ENCODE results near the gene ZNF732.
"Not testable (repeated sequence)": the region's sequence is repeated elsewhere in the genome, so short reads cannot be mapped to it uniquely, and the experiment has no call there.

ZNF732 gene

GRCh38 chr4:314296-314903 is 9.1 kb upstream of the ZNF732 start:
- Histone ChIP-seq H3K4me3 (ENCODE audit: extremely low read depth, insufficient read depth, low read length, poor library complexity, severe bottlenecking) (no peak overlapping the region), H3K4me1 (ENCODE audit: control insufficient read depth, insufficient read depth, low read length, poor library complexity, severe bottlenecking) (no peaks in the 10 kb centered on the region), H3K36me3 (ENCODE audit: control insufficient read depth, insufficient read depth, low read length) (no peaks in the 10 kb centered on the region), H3K9me3 (ENCODE audit: control insufficient read depth, low read length) (peaks cover 44% of the 10 kb centered on the region), H3K27ac (ENCODE audit: low read depth, low read length, severe bottlenecking) (no peak overlapping the region)
- 60 to 86% methylated on average over 1 of the region's 1 CpG for WGBS, 2 experiments (ENCODE audit: insufficient coverage in 2 of 2)

- no peak overlapping the region for H3K4me3 ChIP-seq (ENCODE audit: extremely low read depth, insufficient read depth, low read length, poor library complexity, severe bottlenecking)
- no peak overlapping the region for H3K27ac ChIP-seq (ENCODE audit: low read depth, low read length, severe bottlenecking)
- H3K36me3 ChIP-seq (ENCODE audit: control insufficient read depth, insufficient read depth, low read length) = no peaks in the 10 kb centered on the region
- no peaks in the 10 kb centered on the region for H3K4me1 ChIP-seq (ENCODE audit: control insufficient read depth, insufficient read depth, low read length, poor library complexity, severe bottlenecking)
- H3K9me3 ChIP-seq (ENCODE audit: control insufficient read depth, low read length) = peaks cover 29% of the 10 kb centered on the region
- no CpG with 5 or more reads among the region's 1 CpG for WGBS, 2 experiments (ENCODE audit: insufficient coverage in 2 of 2)
These were observed 4.5 kb upstream of the ZNF732 start for GRCh38 chr4:309807-310206.

GRCh38 chr4:306551-306961 is 1.3 kb upstream of the ZNF732 start:
- WGBS, 2 experiments (ENCODE audit: insufficient coverage in 2 of 2) = 78 to 85% methylated on average over 2 of the region's 3 CpGs
- no peak overlapping the region for H3K27ac ChIP-seq (ENCODE audit: low read depth, low read length, severe bottlenecking)
- H3K4me1 ChIP-seq (ENCODE audit: control insufficient read depth, insufficient read depth, low read length, poor library complexity, severe bottlenecking) = no peaks in the 10 kb centered on the region
- H3K4me3 ChIP-seq (ENCODE audit: extremely low read depth, insufficient read depth, low read length, poor library complexity, severe bottlenecking) = no peak overlapping the region
- peaks cover 29% of the 10 kb centered on the region for H3K9me3 ChIP-seq (ENCODE audit: control insufficient read depth, low read length)
- H3K36me3 ChIP-seq (ENCODE audit: control insufficient read depth, insufficient read depth, low read length) = no peaks in the 10 kb centered on the region

- WGBS, 2 experiments (ENCODE audit: insufficient coverage in 2 of 2) = 55 to 58% methylated on average over 5 to 6 of the region's 20 CpGs
- H3K4me1 ChIP-seq (ENCODE audit: control insufficient read depth, insufficient read depth, low read length, poor library complexity, severe bottlenecking); H3K27ac ChIP-seq (ENCODE audit: low read depth, low read length, severe bottlenecking); H3K36me3 ChIP-seq (ENCODE audit: control insufficient read depth, insufficient read depth, low read length): not testable (repeated sequence)
- Histone ChIP-seq H3K9me3 (ENCODE audit: control insufficient read depth, low read length) (peaks cover 24% of the 10 kb centered on the region), H3K4me3 (ENCODE audit: extremely low read depth, insufficient read depth, low read length, poor library complexity, severe bottlenecking) (peak overlapping the region; percentile 48)
These were observed 758 bp downstream of the ZNF732 start for GRCh38 chr4:304516-304915.

DNA sequence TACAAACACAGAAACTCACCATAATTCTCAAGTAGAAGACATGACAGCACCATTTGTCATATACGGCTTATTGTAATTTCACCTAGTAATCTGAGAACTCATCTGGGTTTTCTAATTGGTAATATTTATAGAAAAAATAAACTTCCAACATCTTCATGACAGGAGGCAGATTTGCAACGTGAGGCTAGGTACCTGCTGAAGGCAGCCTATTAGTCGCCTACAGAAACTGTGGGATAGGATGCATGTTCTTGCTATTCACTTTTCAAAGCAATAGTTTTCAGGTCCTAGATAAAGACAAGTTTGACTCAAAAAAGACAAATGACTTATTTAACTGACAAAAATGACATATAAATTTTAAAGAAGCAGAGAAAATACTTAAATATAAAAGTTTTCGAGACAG is 2.9 kb downstream of the ZNF732 start:
- Histone ChIP-seq H3K9me3 (ENCODE audit: control insufficient read depth, low read length) (peaks cover 21% of the 10 kb centered on the region), H3K4me3 (ENCODE audit: extremely low read depth, insufficient read depth, low read length, poor library complexity, severe bottlenecking) (no peak overlapping the region), H3K4me1 (ENCODE audit: control insufficient read depth, insufficient read depth, low read length, poor library complexity, severe bottlenecking) (no peaks in the 10 kb centered on the region), H3K27ac (ENCODE audit: low read depth, low read length, severe bottlenecking) (no peak overlapping the region), H3K36me3 (ENCODE audit: control insufficient read depth, insufficient read depth, low read length) (no peaks in the 10 kb centered on the region)
- 78% methylated on average over 1 of the region's 4 CpGs; no CpG with 5 or more reads in 1 of the 2 experiments for WGBS, 2 experiments (ENCODE audit: insufficient coverage in 2 of 2)

DNA sequence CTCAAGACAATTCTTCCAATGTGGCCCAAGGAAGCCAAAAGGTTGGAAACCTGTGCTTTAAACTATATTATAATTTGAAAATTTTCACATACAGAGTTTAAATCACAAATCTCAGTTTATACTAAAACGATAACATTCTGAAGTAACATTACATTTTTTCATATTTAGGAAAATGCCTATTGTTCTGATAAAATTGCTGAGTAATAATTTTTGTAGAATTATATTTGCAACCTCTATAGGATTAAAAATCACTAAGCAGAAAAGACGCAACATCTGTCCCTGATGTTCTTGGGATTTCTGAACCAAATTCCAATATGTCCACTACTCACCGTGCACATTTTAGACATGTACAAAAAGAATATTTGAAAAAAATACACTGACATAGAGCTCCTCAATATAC is 10.5 kb downstream of the ZNF732 start:
- 80 to 100% methylated on average over 1 to 2 of the region's 3 CpGs for WGBS, 2 experiments (ENCODE audit: insufficient coverage in 2 of 2)

GRCh38 chr4:288891-289290 is 16.4 kb downstream of the ZNF732 start:
- H3K9me3 ChIP-seq (ENCODE audit: control insufficient read depth, low read length) = peaks cover 37% of the 10 kb centered on the region
- no peak overlapping the region for H3K27ac ChIP-seq (ENCODE audit: low read depth, low read length, severe bottlenecking)
- no peaks in the 10 kb centered on the region for H3K36me3 ChIP-seq (ENCODE audit: control insufficient read depth, insufficient read depth, low read length)
- no peak overlapping the region for H3K4me3 ChIP-seq (ENCODE audit: extremely low read depth, insufficient read depth, low read length, poor library complexity, severe bottlenecking)
- no CpG with 5 or more reads among the region's 2 CpGs for WGBS, 2 experiments (ENCODE audit: insufficient coverage in 2 of 2)
- H3K4me1 ChIP-seq (ENCODE audit: control insufficient read depth, insufficient read depth, low read length, poor library complexity, severe bottlenecking) = no peaks in the 10 kb centered on the region

More for the DNA sequence above, 10.5 kb downstream of the ZNF732 start:
- H3K4me1 ChIP-seq (ENCODE audit: control insufficient read depth, insufficient read depth, low read length, poor library complexity, severe bottlenecking) = no peaks in the 10 kb centered on the region
- H3K4me3 ChIP-seq (ENCODE audit: extremely low read depth, insufficient read depth, low read length, poor library complexity, severe bottlenecking) = no peak overlapping the region
- H3K36me3 ChIP-seq (ENCODE audit: control insufficient read depth, insufficient read depth, low read length) = no peaks in the 10 kb centered on the region
- H3K27ac ChIP-seq (ENCODE audit: low read depth, low read length, severe bottlenecking) = no peak overlapping the region
- peaks cover 25% of the 10 kb centered on the region for H3K9me3 ChIP-seq (ENCODE audit: control insufficient read depth, low read length)

DNA sequence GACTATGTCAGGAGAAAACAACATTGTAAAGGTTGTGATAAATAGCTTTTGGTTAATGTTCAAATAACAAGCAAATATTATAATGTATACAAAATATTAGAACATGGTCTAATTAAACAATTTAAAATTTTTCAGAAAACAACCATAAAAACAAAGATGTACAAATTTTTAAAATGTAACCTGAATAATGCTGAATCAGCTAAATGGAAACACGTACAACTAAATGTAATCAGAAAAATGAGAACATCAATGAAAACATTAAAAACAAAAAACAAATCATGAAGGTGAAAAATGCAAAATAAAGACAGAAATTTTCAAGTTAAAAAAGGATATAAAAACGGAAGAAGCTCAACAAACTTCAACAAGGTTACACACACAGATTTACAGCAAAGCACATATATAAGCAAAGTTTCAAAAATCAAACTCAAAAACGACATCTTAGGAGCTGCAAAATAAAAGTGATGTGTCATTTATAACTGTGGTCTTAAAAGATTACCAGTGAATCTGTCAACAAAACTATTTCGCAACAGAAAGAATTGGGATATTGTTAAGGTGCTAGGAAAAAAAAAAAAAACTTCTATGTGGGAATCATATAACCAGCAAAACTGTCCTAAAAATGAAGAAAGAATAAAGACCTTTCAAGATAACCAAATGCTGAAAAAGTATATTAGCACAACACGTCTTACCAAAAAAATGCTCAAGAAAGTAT is 31.8 kb downstream of the ZNF732 start:
- WGBS, 2 experiments (ENCODE audit: insufficient coverage in 2 of 2) = no CpG with 5 or more reads among the region's 5 CpGs

DNA sequence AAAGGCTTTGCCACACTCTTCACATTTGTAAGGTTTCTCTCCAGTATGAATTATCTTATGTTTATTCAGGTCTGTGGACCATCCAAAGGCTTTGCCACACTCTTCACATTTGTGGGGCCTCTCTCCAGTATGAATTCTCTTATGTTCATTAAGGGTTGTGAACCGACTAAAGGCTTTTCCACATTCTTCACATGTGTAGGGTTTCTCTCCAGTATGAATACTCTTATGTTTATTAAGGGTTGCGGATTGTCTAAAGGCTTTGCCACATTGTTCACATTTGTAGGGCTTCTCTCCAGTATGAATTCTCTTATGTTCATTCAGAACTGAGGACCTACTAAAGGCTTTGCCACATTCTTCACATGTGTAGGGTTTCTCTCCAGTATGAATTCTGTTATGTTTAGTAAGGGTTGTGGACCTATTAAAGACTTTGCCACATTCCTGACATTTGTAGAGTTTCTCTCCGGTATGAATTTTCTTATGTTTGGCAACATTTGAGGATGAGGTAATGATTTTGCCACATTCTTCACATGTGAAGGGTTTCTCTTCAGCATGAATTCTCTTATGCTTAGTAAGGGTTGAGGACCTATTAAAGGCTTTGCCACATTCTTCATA is 33.7 kb downstream of the ZNF732 start:
- Histone ChIP-seq H3K36me3 (ENCODE audit: control insufficient read depth, insufficient read depth, low read length) (peaks cover 3% of the 10 kb centered on the region), H3K4me3 (ENCODE audit: extremely low read depth, insufficient read depth, low read length, poor library complexity, severe bottlenecking) (no peak overlapping the region), H3K4me1 (ENCODE audit: control insufficient read depth, insufficient read depth, low read length, poor library complexity, severe bottlenecking) (no peaks in the 10 kb centered on the region), H3K9me3 (ENCODE audit: control insufficient read depth, low read length) (peaks cover 55% of the 10 kb centered on the region), H3K27ac (ENCODE audit: low read depth, low read length, severe bottlenecking) (no peak overlapping the region)
- 92% methylated on average over 2 of the region's 3 CpGs; no CpG with 5 or more reads in 1 of the 2 experiments for WGBS, 2 experiments (ENCODE audit: insufficient coverage in 2 of 2)

More for the DNA sequence above, 31.8 kb downstream of the ZNF732 start:
- H3K9me3 ChIP-seq (ENCODE audit: control insufficient read depth, low read length) = peaks cover 48% of the 10 kb centered on the region
- H3K36me3 ChIP-seq (ENCODE audit: control insufficient read depth, insufficient read depth, low read length) = no peaks in the 10 kb centered on the region
- H3K27ac ChIP-seq (ENCODE audit: low read depth, low read length, severe bottlenecking) = no peak overlapping the region
- no peaks in the 10 kb centered on the region for H3K4me1 ChIP-seq (ENCODE audit: control insufficient read depth, insufficient read depth, low read length, poor library complexity, severe bottlenecking)
- no peak overlapping the region for H3K4me3 ChIP-seq (ENCODE audit: extremely low read depth, insufficient read depth, low read length, poor library complexity, severe bottlenecking)

GRCh38 chr4:259240-259639 is 46.0 kb downstream of the ZNF732 start:
- peaks cover 14% of the 10 kb centered on the region for H3K36me3 ChIP-seq (ENCODE audit: control insufficient read depth, insufficient read depth, low read length)
- H3K9me3 ChIP-seq (ENCODE audit: control insufficient read depth, low read length) = peaks cover 67% of the 10 kb centered on the region
- not testable (repeated sequence) for H3K4me1 ChIP-seq (ENCODE audit: control insufficient read depth, insufficient read depth, low read length, poor library complexity, severe bottlenecking); H3K27ac ChIP-seq (ENCODE audit: low read depth, low read length, severe bottlenecking); H3K4me3 ChIP-seq (ENCODE audit: extremely low read depth, insufficient read depth, low read length, poor library complexity, severe bottlenecking)
- WGBS, 2 experiments (ENCODE audit: insufficient coverage in 2 of 2) = 84% methylated on average over 6 of the region's 11 CpGs; no CpG with 5 or more reads in 1 of the 2 experiments

GRCh38 chr4:256492-256891 is 48.8 kb downstream of the ZNF732 start:
- WGBS, 2 experiments (ENCODE audit: insufficient coverage in 2 of 2) = 85 to 92% methylated on average over 11 to 13 of the region's 13 CpGs
- Histone ChIP-seq H3K9me3 (ENCODE audit: control insufficient read depth, low read length) (peaks cover 63% of the 10 kb centered on the region), H3K4me3 (ENCODE audit: extremely low read depth, insufficient read depth, low read length, poor library complexity, severe bottlenecking) (no peak overlapping the region), H3K4me1 (ENCODE audit: control insufficient read depth, insufficient read depth, low read length, poor library complexity, severe bottlenecking) (no peaks in the 10 kb centered on the region), H3K27ac (ENCODE audit: low read depth, low read length, severe bottlenecking) (no peak overlapping the region), H3K36me3 (ENCODE audit: control insufficient read depth, insufficient read depth, low read length) (peaks cover 4% of the 10 kb centered on the region)
